T-cell (primary cell): ENCODE measurements around the gene LPAR6. TPM values are rescaled to one million over a fixed set of nuclear protein-coding genes. Genes with fewer than 3 reads are reported as not detected.

Experiments
- ATAC-seq, 4 experiments: fragments of 200-7000 bp in 3 of 4; fragments of 150-1000 bp in 1 of 4; cut with Tn5 transposase; replicated peaks in 1 of 4; 1 replicate in 3 of 4; 2 replicates in 1 of 4; pipeline ENCODE4 v1.10.0; 2021; ENCODE audit warnings: moderate library complexity in 3 of 4, mild to moderate bottlenecking in 2 of 4, moderate number of reproducible peaks in 1 of 4
- CTCF ChIA-PET, 2 donors: fragments of 300-600 bp; sonication (Branson Sonifier 250); formaldehyde crosslinking; loops; one replicate each; lab custom pipeline; 2022; ENCODE audit warnings: antibody characterized with exemption in 2 of 2; lab: Charles Lee
- POLR2A ChIA-PET, 2 donors: fragments of 300-600 bp; sonication (Branson Sonifier 250); formaldehyde crosslinking; loops; one replicate each; lab custom pipeline; 2022; ENCODE audit warnings: antibody characterized with exemption in 2 of 2; lab: Charles Lee
- DNase-seq, 35 experiments: peaks; one replicate each; pipeline versions ENCODE4 v3.0.0 to v3.0.0-alpha.2; 2013 to 2023
- H3K27ac ChIP-seq: one replicate; pipeline ENCODE4 v1.5.1; 2013; ENCODE audit warnings: low read length
- H3K27me3 ChIP-seq, 2 experiments: replicated peaks in 1 of 2; 1 replicate in 1 of 2; 2 replicates in 1 of 2; pipeline versions ENCODE4 v1.6.1 to v1.7.0; 2013; ENCODE audit warnings: low read length in 1 of 2, mixed read lengths in 1 of 2; ENCODE audit not compliant: control insufficient read depth in 2 of 2, insufficient read depth in 2 of 2; ENCODE audit errors: extremely low read depth in 1 of 2
- H3K36me3 ChIP-seq, 2 donors: 1 replicate in 1 of 2; 2 replicates in 1 of 2; pipeline versions ENCODE4 v1.6.1 to v1.7.0; 2013; ENCODE audit warnings: low read length in 1 of 2; ENCODE audit not compliant: control insufficient read depth in 2 of 2, insufficient read depth in 1 of 2; ENCODE audit errors: extremely low read depth in 1 of 2
- H3K4me1 ChIP-seq, 2 experiments: 1 replicate in 1 of 2; 2 replicates in 1 of 2; pipeline versions ENCODE4 v1.6.1 to v1.7.0; 2013; ENCODE audit warnings: low read length in 2 of 2, mixed read lengths in 1 of 2; ENCODE audit not compliant: insufficient read depth in 2 of 2, control insufficient read depth in 1 of 2; ENCODE audit errors: extremely low read depth in 1 of 2
- H3K4me3 ChIP-seq, 2 donors: 1 replicate in 1 of 2; 2 replicates in 1 of 2; pipeline versions ENCODE4 v1.5.1 to v1.7.0; 2013; ENCODE audit warnings: mild to moderate bottlenecking in 2 of 2, low read length in 1 of 2, moderate library complexity in 1 of 2; ENCODE audit not compliant: control insufficient read depth in 1 of 2; ENCODE audit errors: extremely low read depth in 1 of 2
- H3K9me3 ChIP-seq: 2 replicates; pipeline ENCODE4 v1.7.0; 2013
- H3K27ac Mint-ChIP-seq, 2 donors: one replicate each; pipeline ENCODE4 v1.8.0; 2020 to 2021; ENCODE audit warnings: mild to moderate bottlenecking in 2 of 2, mixed read lengths in 2 of 2
- H3K27me3 Mint-ChIP-seq, 2 donors: one replicate each; pipeline ENCODE4 v1.8.0; 2021 to 2022; ENCODE audit warnings: mixed read lengths in 2 of 2
- H3K36me3 Mint-ChIP-seq: one replicate; pipeline ENCODE4 v1.8.0; 2021; ENCODE audit warnings: mixed read lengths
- H3K4me1 Mint-ChIP-seq, 3 donors: one replicate each; pipeline ENCODE4 v1.8.0; 2020 to 2022; ENCODE audit warnings: mixed read lengths in 3 of 3, mild to moderate bottlenecking in 1 of 3
- H3K4me3 Mint-ChIP-seq, 3 donors: one replicate each; pipeline ENCODE4 v1.8.0; 2020 to 2022; ENCODE audit warnings: mild to moderate bottlenecking in 3 of 3, mixed read lengths in 3 of 3, moderate library complexity in 3 of 3
- H3K9me3 Mint-ChIP-seq, 3 donors: one replicate each; pipeline ENCODE4 v1.8.0; 2020 to 2022; ENCODE audit warnings: mixed read lengths in 3 of 3
- WGBS: methylation state at CpG from one replicate; pipeline ENCODE4 v1.1.5; 2013; ENCODE audit warnings: missing lambda C conversion rate; ENCODE audit not compliant: insufficient coverage; 5-methylcytosine and 5-hydroxymethylcytosine counted together
- total RNA-seq, 35 experiments: library from RNA in 6 of 35; stranded (reverse) in 6 of 35; fragments of 120-200 nt in 1 of 35; gene quantifications; one replicate each; pipeline versions ENCODE4 v1.2.1 to v1.2.4 and lab custom pipeline; 2013 to 2026

LPAR6 gene
- total RNA-seq, 5 donors from 2014 or later (not counting 1 experiment from before 2014, with no cell fraction given) = 36.0 to 93.5 (median 62.7) TPM

DNA sequence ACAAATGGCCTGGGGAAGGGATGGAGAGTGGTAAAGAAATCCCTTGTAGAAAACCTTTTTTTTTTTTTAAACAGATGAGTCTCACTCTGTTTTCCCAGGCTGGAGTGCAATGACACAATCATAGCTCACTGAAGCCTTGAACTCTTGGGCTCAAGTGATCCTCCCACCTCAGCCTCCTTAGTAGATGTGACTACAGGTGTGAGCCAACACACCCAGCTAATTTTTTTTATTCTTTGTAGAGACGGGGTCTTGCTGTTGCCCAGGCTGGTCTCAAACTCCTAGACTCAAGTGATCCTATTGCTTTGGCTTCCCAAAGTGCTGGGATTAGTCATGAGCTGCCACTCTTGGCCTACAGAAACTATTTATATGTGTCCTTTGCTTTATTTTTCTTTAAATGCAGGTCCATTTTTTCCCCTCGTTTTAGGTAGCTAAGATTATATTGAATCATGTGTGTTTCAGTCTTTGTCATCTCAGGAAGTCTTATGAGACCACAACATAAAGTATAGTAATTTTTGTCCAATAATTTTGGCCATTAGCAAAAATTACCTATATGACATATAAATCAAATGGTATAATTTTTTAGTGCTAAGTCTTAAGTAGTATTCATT, 10.5 kb downstream of the LPAR6 start:
- no peaks in the 10 kb centered on the region for H3K9me3 Mint-ChIP-seq
- Histone ChIP-seq H3K27me3 (no peaks in the 10 kb centered on the region), H3K27ac (peak overlapping the region; percentile 76), H3K9me3 (no peaks in the 10 kb centered on the region), H3K4me1 (peaks cover 21 to 26% of the 10 kb centered on the region in 2 experiments), H3K36me3 (no peaks in the 10 kb centered on the region), H3K4me3 (no peak overlapping the region)
- 20% methylated on average over 1 of the region's 2 CpGs for WGBS
- peaks cover 71 to 86% (median 77%) of the 10 kb centered on the region in 3 donors for H3K4me1 Mint-ChIP-seq
- DNase-seq (no peak), ATAC-seq (no peak)
- H3K36me3 Mint-ChIP-seq = peaks cover 6% of the 10 kb centered on the region
- peak overlapping the region in 1 of 3 donors; percentile 69 for H3K4me3 Mint-ChIP-seq
- H3K27ac Mint-ChIP-seq = peak overlapping the region; percentile 79 to 87
- ChIA-PET POLR2A (interaction anchor here (0.6 to 1.9 kb wide), 4 partner anchors 11 to 130 kb away, joined by 3 to 8 read pairs (median 6); partner anchors contain the start of genes LPAR6 (in 1 of the 2) and RCBTB2 (in 1 of the 2)), CTCF (interaction anchor here (0.6 to 2.9 kb wide), 7 partner anchors 68 to 367 kb away, joined by 3 to 29 read pairs (median 3); no protein-coding TSS in a partner anchor)
- no peaks in the 10 kb centered on the region for H3K27me3 Mint-ChIP-seq

DNA sequence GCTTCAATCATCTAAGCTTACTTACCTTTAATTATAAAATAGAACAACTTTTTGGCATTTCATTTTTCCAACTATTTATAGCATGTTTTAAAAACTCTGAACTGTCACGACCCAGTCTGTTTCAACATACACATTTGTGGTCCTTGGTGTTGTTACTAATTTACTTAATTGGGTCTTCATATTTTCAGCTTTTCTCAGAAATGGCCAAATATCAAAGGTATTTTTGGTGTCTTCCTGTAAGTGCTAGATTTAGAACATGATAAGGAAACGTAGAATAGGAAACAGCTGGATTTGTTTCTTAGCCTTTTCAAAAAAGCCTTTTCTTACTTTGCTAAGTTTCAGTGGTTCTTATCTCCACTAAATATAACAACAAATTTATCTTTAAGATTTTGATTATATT, 11.4 kb downstream of the LPAR6 start:
- ChIA-PET CTCF (interaction anchor here (0.6 to 2.9 kb wide), 8 partner anchors 67 to 1637 kb away, joined by 3 to 29 read pairs (median 4); no protein-coding TSS in a partner anchor), POLR2A (interaction anchor here in 1 of 2 donors (0.6 to 1.9 kb wide), 5 partner anchors 14 to 313 kb away, joined by 3 to 7 read pairs (median 3); partner anchors contain the start of gene RCBTB2)
- Histone ChIP-seq H3K36me3 (no peaks in the 10 kb centered on the region), H3K4me1 (peaks cover 20 to 23% of the 10 kb centered on the region in 2 experiments), H3K27me3 (no peaks in the 10 kb centered on the region), H3K27ac (peak overlapping the region; percentile 76), H3K4me3 (no peak overlapping the region), H3K9me3 (no peaks in the 10 kb centered on the region)
- DNase-seq (no peak), ATAC-seq (peak in 2 of 4 experiments; percentile 8 to 26)
- H3K27me3 Mint-ChIP-seq = no peaks in the 10 kb centered on the region
- H3K36me3 Mint-ChIP-seq = peaks cover 13% of the 10 kb centered on the region
- WGBS = no CpG with 5 or more reads among the region's 2 CpGs
- peaks cover 61 to 83% (median 68%) of the 10 kb centered on the region in 3 donors for H3K4me1 Mint-ChIP-seq
- H3K4me3 Mint-ChIP-seq = peak overlapping the region in 1 of 3 donors; percentile 11
- peaks cover 0 to 3% (median 0%) of the 10 kb centered on the region in 3 donors for H3K9me3 Mint-ChIP-seq
- peak overlapping the region; percentile 70 to 89 for H3K27ac Mint-ChIP-seq

DNA sequence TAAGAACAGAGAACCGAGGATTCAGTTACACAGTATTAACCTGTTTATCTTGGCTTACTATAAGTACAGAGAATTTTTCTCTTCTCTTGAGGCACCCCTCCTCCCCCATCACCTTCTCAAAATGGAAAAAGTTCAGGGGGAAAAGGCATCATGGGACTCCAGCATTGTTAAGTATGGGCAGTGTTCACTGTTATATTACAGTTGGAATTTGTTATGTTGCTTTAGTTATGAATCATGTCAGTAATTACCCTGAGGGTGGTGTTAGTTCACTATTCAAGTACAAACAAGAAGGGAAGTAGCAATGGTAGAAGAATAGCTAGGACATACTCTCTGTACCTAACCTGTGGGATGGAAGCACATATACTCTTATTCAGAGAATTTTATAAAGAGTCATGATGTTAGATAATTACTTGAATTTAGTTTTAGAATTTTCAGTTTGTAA, 12.0 kb downstream of the LPAR6 start:
- POLR2A ChIA-PET = interaction anchor here in 1 of 2 donors (0.6 to 1.9 kb wide), 5 partner anchors 15 to 313 kb away, joined by 3 to 7 read pairs (median 3); partner anchors contain the start of gene RCBTB2
- Histone ChIP-seq H3K27me3 (no peaks in the 10 kb centered on the region), H3K4me3 (no peak overlapping the region), H3K36me3 (no peaks in the 10 kb centered on the region), H3K4me1 (peaks cover 20 to 23% of the 10 kb centered on the region in 2 experiments), H3K27ac (peak overlapping the region; percentile 76), H3K9me3 (no peaks in the 10 kb centered on the region)
- H3K27ac Mint-ChIP-seq = peak overlapping the region; percentile 70 to 89
- CTCF ChIA-PET = interaction anchor here (0.8 to 2.9 kb wide), 6 partner anchors 66 to 181 kb away, joined by 3 to 29 read pairs (median 7); no protein-coding TSS in a partner anchor
- ATAC-seq (peak; percentile 64 to 76 (median 73)), DNase-seq (peak in 1 of 35 experiments; percentile 47)
- H3K36me3 Mint-ChIP-seq = peaks cover 11% of the 10 kb centered on the region
- WGBS = no CpG with 5 or more reads among the region's 1 CpG
- H3K4me3 Mint-ChIP-seq = peak overlapping the region; percentile 34 to 49 (median 40)
- H3K27me3 Mint-ChIP-seq = no peaks in the 10 kb centered on the region
- peaks cover 0 to 8% (median 0%) of the 10 kb centered on the region in 3 donors for H3K9me3 Mint-ChIP-seq
- peaks cover 56 to 77% (median 62%) of the 10 kb centered on the region in 3 donors for H3K4me1 Mint-ChIP-seq

DNA sequence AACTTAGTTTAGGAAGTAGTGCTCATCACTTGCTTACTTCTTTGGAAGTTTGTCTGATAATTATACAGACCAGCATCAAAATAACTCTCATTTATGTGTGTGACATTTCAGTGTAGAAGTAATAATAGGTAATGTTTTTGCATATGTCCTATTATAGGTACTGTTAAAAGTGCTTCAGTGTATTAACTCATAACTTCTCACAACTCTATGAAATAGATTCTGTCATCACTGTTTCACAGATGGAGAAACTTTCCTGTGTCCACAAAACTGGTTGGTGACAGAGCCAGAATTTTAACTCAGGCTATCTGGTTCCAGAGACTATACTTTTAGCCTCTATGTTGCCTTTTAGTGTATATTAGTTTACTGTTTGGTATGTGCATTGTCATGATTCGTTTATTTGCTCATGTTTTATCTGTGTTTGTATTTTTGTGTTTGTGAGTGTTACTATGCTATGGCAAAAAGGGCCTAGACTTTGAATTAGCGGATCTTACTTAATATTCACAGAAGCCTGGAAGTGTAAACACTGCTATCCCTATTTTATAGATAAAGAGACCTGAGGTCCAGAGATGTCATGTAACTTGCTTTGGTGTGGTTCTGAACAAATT, 12.7 kb downstream of the LPAR6 start:
- no peaks in the 10 kb centered on the region for H3K27me3 ChIP-seq
- peaks cover 20 to 23% of the 10 kb centered on the region in 2 experiments for H3K4me1 ChIP-seq
- ChIA-PET POLR2A (interaction anchor here in 1 of 2 donors (1.9 kb wide), 1 partner anchor 132 kb away, joined by 7 read pairs; the partner anchor contains the start of gene RCBTB2), CTCF (interaction anchor here (1.1 to 2.9 kb wide), 4 partner anchors 67 to 181 kb away, joined by 3 to 29 read pairs (median 14); no protein-coding TSS in a partner anchor)
- no peaks in the 10 kb centered on the region for H3K9me3 ChIP-seq
- Mint-ChIP-seq H3K9me3 (peaks cover 0 to 14% (median 0%) of the 10 kb centered on the region in 3 donors), H3K4me3 (no peak overlapping the region), H3K4me1 (peaks cover 51 to 70% (median 55%) of the 10 kb centered on the region in 3 donors), H3K27me3 (no peaks in the 10 kb centered on the region), H3K27ac (peak overlapping the region; percentile 70 to 89), H3K36me3 (peaks cover 17% of the 10 kb centered on the region)
- H3K36me3 ChIP-seq = no peaks in the 10 kb centered on the region
- DNase-seq (no peak), ATAC-seq (no peak)
- H3K27ac ChIP-seq = peak overlapping the region; percentile 76
- no peak overlapping the region for H3K4me3 ChIP-seq
- no CpG with 5 or more reads among the region's 2 CpGs for WGBS

DNA sequence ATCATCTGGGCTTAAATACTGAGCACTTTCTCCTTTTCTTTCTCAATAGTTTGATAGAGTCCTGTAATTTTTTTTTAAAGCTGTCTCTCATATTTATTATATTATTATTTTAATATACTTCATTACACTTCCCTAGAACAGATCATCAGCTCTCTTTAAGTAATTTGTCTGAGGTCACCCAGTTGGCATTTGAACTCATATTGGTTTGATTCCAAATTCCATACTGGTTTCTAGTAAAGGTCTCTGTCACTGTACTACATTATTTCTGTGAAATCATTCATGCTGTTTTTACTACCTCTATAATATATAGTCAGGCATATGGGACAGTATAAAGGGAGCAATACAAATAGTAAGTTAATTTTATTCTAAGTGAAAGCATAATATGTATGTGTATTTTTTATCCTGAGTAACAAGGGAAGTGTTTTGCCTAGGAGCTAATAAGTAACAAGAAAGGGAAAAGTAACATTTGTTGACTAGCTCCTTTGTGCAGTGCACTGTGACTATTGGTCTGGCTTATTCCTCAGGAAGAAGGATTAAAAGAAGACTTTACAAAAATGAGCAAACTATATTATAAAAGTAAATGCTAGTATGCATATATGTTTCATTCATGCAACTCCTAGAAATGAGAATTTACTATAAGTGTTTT, 14.3 kb downstream of the LPAR6 start:
- H3K27me3 ChIP-seq = no peaks in the 10 kb centered on the region
- peak overlapping the region; percentile 68 to 70 for H3K27ac Mint-ChIP-seq
- H3K27ac ChIP-seq = peak overlapping the region; percentile 6
- POLR2A ChIA-PET = interaction anchor here (0.5 to 1.3 kb wide), 2 partner anchors 87 to 224 kb away, joined by 3 to 5 read pairs; no protein-coding TSS in a partner anchor
- no peak overlapping the region for H3K4me3 ChIP-seq
- CTCF ChIA-PET = interaction anchor here (0.6 to 1.7 kb wide), 11 partner anchors 23 to 370 kb away, joined by 3 to 12 read pairs (median 5); no protein-coding TSS in a partner anchor
- DNase-seq (no peak), ATAC-seq (no peak)
- H3K9me3 Mint-ChIP-seq = peaks cover 0 to 14% (median 0%) of the 10 kb centered on the region in 3 donors
- H3K4me3 Mint-ChIP-seq = no peak overlapping the region
- peaks cover 14 to 20% of the 10 kb centered on the region in 2 experiments for H3K4me1 ChIP-seq
- H3K9me3 ChIP-seq = no peaks in the 10 kb centered on the region
- H3K36me3 Mint-ChIP-seq = peaks cover 31% of the 10 kb centered on the region
- peaks cover 0 to 2% of the 10 kb centered on the region in 2 donors for H3K36me3 ChIP-seq
- H3K4me1 Mint-ChIP-seq = peaks cover 37 to 58% (median 39%) of the 10 kb centered on the region in 3 donors
- no peaks in the 10 kb centered on the region for H3K27me3 Mint-ChIP-seq
